GM18868 (cell line): Measurements from ENCODE around the gene PRAMEF12.
"Not testable (repeated sequence)": the region's sequence is repeated elsewhere in the genome, so short reads cannot be mapped to it uniquely, and the experiment has no call there.

Experiments used
- ATAC-seq: cut with Tn5 transposase; IDR thresholded peaks from one replicate; pipeline ENCODE4 v1.9.1; 2021; ENCODE audit warnings: mild to moderate bottlenecking, moderate library complexity; ENCODE audit not compliant: unreplicated experiment

PRAMEF12 gene

GRCh38 chr1:12769976-12770505, 3.5 kb upstream of the PRAMEF12 start:
- no peak for ATAC-seq

- ATAC-seq: no peak
Measured at GRCh38 chr1:12770620-12771019, 2.9 kb upstream of the PRAMEF12 start.

DNA sequence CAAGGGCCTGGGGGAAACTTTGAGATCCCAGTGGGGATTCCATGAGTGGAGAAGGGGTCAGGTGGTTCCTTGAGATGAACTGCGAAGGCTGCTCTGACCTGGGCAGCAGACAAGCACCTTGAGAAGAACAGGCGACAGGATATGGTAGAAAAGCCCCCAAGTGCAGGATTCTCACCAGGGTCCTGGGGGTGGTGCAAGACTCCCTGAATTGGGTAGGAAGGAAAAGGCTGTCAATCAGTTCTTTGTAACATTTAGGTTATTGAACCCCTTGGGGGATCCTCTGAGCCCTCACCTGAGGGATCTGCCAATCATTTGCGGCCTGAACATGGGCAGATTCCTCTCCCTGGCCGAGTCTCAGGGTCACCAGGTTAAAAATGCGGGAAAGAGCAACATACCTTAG, 2.4 kb upstream of the PRAMEF12 start:
- ATAC-seq: no peak

GRCh38 chr1:12772520-12772919, 1.0 kb upstream of the PRAMEF12 start:
- no peak for ATAC-seq

GRCh38 chr1:12774801-12775345, 1.3 kb downstream of the PRAMEF12 start:
- no peak for ATAC-seq

DNA sequence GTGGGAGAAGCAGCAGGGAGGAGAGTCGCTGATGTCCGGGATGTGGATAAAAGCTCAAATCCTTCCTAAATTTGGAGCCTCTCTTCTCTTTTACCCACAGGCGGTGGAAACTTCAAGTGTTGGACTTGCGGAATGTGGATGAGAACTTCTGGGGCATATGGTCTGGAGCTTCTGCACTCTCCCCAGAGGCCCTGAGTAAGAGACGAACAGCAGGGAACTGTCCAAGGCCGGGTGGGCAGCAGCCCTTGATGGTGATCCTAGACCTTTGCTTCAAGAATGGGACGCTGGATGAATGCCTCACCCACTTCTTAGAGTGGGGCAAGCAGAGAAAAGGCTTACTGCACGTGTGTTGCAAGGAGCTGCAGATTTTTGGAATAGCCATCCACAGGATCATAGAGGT, 1.9 kb downstream of the PRAMEF12 start:
- no peak for ATAC-seq

- ATAC-seq: no peak
Measured at GRCh38 chr1:12776801-12777557, 3.4 kb downstream of the PRAMEF12 start.

DNA sequence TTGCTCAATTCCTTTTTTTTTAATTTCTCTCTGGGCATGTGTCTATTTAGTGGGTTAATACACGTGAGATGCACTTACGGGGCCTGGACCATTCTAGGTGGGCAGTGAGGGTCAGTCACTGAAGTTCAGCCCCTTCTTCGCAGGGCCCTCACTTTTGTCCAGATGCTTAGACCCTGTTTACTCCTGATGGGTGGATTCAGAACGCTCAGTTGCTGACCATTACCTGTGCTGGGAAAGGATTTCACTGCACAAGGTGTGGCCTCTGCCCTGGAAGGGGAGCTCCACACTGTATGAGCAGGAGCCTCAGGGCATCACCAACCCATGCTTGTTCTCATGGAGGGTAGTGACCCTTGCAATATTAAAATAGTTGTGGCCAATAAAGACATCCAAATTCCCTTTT, 4.5 kb downstream of the PRAMEF12 start:
- ATAC-seq: no peak

GRCh38 chr1:12778907-12779306, 5.4 kb downstream of the PRAMEF12 start:
- no peak for ATAC-seq

DNA sequence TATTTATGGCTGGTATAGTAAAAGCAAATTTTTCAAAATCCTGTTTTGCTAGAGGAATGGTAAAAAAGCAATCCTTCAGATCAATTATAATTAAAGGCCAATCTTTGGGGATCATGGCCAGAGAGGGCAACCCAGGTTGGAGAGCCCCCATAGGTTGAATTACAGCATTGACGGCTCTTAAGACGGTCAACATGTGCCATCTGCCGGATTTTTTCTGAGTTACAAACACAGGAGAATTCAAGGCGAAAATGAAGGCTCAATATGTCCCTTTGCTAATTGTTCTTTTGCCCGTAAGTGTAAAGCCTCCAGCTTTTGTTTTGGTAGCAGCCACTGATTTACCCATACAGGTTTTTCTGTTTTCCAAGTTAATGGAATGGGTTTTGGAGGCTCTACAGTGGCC, 8.0 kb downstream of the PRAMEF12 start:
- ATAC-seq: not testable (repeated sequence)

- not testable (repeated sequence) for ATAC-seq
Measured at GRCh38 chr1:12783783-12784182, 10.2 kb downstream of the PRAMEF12 start.

GRCh38 chr1:12784729-12785128, 11.2 kb downstream of the PRAMEF12 start:
- ATAC-seq: not testable (repeated sequence)

DNA sequence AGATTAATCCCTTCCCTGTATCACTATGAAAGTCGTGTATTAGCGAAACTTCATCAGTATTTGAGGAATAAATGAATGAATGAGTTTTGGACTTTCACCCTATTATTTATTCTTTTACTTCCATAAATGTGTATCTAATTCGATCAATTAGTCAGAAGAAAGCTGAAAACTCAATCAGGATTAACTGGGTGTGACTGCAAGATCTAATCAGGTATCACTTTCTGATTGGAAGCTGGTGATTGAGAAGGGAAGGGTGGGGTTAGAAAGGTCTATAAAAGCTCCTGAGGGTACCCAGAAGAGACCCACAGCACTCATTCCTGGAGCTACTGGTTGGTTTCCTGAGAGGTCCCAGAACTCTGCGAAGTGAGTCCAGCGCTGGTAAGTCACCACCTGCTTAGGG, 17.6 kb downstream of the PRAMEF12 start, which contains the start of gene PRAMEF1:
PRAMEF1 (plus strand) TSS at position 301 of the 400 bp plus-strand sequence. CDS start 1,831 bp downstream, outside the sequence.
- not testable (repeated sequence) for ATAC-seq

DNA sequence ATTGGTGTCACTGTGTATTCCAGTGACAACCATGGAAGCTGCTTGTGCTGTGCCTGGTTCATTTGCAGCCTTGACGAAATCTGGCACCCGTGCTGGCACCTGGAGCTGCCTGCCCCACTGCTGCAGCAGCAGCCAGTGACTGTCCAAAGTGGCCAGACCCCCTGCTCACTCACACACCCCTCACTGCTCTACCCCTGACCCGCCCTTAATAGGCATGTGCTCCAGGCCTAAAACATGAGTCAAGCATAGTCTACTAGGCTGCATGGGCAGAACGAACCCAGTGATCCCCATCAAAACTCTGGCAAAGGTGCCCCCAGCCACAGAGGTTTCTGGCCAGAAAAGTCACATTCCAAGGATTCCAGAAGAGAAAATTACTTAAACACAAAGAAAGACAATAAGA, 25.4 kb downstream of the PRAMEF12 start:
- ATAC-seq: no peak

GRCh38 chr1:12799730-12800129, 26.2 kb downstream of the PRAMEF12 start:
- no peak for ATAC-seq

DNA sequence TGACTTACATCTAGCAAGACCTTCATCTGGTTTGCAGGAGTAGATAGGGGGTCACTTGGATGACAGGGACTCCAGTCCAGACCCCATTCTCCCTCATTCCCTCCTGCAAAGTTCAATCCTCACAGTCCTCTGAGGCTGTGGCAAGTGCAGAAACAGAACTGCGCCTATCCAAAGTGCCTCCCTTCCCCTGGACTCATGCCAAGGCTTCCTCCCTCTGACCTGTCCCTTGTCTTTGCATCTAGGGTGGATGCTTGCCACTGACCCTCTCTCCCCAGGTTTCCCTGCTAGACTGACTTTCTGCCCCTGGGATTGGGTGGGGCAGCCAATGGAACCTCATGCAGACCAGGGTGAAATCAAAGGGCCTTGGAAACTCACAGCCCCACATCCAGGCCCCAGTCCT, 36.4 kb downstream of the PRAMEF12 start:
- ATAC-seq: no peak

GRCh38 chr1:12810691-12811408, 37.3 kb downstream of the PRAMEF12 start:
- no peak for ATAC-seq

DNA sequence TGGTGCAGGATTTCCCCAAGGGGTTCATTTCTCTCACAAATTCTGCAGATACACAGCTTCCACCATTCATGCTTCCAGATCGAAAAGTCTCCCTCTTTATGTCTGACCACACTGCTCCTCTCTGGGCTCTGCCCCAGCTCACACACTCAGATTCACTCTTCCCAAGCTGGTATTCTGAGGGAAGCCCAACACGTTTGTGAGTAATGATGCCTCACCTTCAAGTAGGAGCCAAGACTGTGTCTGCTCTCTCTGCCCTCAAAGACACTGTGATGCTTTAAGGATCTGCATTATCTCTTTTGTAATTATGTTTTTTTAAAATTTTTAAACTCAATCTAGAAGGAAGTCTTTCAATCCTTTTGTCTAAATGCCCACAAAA, 37.9 kb downstream of the PRAMEF12 start:
- no peak for ATAC-seq

DNA sequence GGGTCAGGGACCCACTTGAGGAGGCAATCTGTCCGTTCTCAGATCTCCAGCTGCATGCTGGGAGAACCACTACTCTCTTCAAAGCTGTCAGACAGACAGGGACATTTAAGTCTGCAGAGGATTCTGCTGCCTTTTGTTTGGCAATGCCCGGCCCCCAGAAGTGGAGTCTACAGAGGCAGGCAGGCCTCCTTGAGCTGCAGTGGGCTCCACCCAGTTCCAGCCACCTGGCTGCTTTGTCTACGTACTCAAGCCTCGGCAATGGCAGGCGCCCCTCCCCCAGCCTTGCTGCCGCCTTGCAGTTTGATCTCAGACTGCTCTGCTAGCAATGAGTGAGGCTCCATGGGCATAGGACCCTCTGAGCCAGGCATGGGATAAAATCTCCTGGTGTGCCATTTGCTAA, 45.5 kb downstream of the PRAMEF12 start:
- not testable (repeated sequence) for ATAC-seq
